NCI-H187 (cell line): ENCODE measurements around the gene RTEL1.
"Not testable (repeated sequence)": the region's sequence is repeated elsewhere in the genome, so short reads cannot be mapped to it uniquely, and the experiment has no call there.

Experiments
- DNase-seq, 2 experiments: peaks; one replicate each; lab custom pipeline; 2025; lab: John Stamatoyannopoulos, UW

Gene RTEL1

GRCh38 chr20:63671695-63672094 lies 13.6 kb downstream of the RTEL1 start:
- DNase-seq = not testable (repeated sequence)

GRCh38 chr20:63672666-63673065 lies 14.6 kb downstream of the RTEL1 start:
- DNase-seq = no peak

GRCh38 chr20:63673951-63674350 lies 15.8 kb downstream of the RTEL1 start:
- DNase-seq = no peak

- no peak for DNase-seq
Observed at GRCh38 chr20:63675681-63676368, 17.7 kb downstream of the RTEL1 start.

- DNase-seq = no peak
Observed at GRCh38 chr20:63678071-63678470, 20.0 kb downstream of the RTEL1 start.

- no peak for DNase-seq
Observed at GRCh38 chr20:63678667-63679465, 20.8 kb downstream of the RTEL1 start.

GRCh38 chr20:63679799-63680305 lies 21.7 kb downstream of the RTEL1 start:
- no peak for DNase-seq

- DNase-seq = no peak
Observed at GRCh38 chr20:63680427-63680826, 22.3 kb downstream of the RTEL1 start.

GRCh38 chr20:63680857-63681608 lies 22.9 kb downstream of the RTEL1 start:
- DNase-seq = no peak

- DNase-seq = no peak
Observed at GRCh38 chr20:63681609-63682142, 23.6 kb downstream of the RTEL1 start.

GRCh38 chr20:63682384-63683139 lies 24.4 kb downstream of the RTEL1 start:
- no peak for DNase-seq

GRCh38 chr20:63685269-63686026 lies 27.3 kb downstream of the RTEL1 start:
- no peak for DNase-seq

GRCh38 chr20:63686094-63686491 lies 28.0 kb downstream of the RTEL1 start:
- no peak for DNase-seq

- DNase-seq = no peak
Observed at GRCh38 chr20:63686492-63687321, 28.6 kb downstream of the RTEL1 start.

- no peak for DNase-seq
Observed at GRCh38 chr20:63687419-63688178, 29.5 kb downstream of the RTEL1 start.

- DNase-seq = no peak
Observed at GRCh38 chr20:63688228-63689045, 30.3 kb downstream of the RTEL1 start.

GRCh38 chr20:63689046-63690002 lies 31.2 kb downstream of the RTEL1 start:
- DNase-seq = no peak
